Activated naive CD4-positive, alpha-beta T cell (primary cell): ENCODE data around the gene SIMC1.

Source experiments
- DNase-seq, 4 experiments: peaks; one replicate each; lab custom pipeline; 2025; lab: John Stamatoyannopoulos, UW

SIMC1 gene

DNA sequence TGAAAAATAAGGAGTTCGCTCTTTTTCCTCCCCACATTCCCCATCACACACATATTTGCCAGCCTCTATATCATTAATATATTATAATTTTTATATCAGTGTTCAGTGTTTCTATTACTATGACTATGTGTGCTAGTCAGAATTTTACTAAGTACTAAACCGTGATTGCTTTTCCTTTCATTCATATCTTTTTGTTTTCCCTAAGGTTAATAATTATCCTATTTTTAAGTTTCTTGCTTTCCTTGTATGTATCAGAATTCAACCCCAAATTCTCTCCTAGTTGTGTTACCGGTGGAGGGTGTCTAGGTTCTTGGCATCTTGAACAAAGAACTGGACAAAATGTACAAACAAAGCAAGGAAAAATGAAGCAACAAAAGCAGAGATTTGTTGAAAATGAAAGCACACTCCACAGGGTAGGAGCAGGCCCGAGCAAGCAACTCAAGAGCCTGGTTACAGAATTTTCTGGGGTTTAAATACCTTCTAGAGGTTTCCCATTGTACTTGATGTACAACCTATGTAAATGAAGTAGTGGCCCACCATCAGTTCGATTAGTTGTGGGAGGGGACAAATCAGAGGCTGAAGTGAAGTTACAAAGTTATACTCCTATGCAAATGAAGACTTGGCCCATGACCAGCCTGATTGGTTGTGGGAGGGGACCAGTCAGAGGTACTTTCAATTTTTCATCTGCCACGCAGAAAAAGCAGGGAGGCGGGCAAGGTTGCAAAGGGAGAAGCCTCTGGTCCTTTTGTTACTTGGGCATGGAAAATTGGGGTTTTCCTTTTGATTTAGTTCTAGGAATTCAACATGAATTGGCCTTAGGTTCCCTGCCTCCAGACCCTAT is 79.5 kb downstream of the SIMC1 start:
- DNase-seq, result no peak

DNA sequence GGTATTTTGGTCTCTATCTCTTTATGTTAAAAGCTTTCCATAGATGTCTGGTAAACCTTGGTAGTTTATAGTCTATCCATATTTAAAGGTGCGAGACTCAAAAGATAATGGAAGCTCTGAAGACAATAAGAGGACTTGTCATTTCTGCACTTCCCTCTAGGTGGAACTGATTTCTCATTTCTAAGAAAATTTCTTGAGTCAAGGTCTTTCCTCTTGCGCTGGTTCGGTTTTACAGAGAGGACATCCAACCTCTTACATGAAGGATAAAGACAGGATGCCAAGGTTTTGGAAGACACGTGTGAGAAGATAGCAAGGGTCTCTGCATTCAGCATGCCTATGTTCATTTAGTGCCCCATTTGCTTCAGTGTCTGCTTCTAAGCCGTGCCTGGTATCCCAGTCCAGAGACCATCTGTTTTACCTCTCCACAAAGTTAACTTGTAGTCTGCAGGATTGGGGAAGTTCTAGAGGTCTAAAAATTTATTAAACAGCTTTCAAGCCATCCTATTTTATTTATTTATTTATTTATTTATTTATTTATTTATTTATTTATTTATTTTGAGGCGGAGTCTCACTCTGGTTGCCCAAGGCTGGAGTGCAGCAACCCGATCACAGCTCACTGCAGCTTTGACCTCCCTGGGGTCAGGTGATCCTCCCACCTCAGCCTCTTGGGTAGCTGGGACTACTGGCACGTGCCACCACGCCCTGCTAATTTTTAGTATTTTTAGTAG is 81.8 kb downstream of the SIMC1 start:
- no peak for DNase-seq

DNA sequence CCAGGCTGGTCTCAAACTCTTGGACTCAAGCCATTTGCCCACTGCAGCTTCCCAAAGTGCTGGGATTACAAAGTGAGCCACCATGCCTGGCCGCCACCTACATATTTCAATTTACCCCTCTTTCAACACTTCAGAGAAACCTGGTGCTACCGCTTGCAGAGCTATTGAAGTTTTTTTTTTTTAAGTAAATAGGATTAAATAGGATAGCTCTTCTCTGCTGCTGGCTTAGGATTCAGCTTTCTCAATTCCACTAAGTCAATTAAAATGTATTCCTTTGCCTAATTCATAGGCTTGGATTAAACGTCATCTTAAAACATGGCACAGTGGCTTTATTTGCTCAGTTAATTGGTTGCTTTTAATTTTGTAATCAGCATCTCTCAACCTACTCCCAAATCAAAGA is 82.4 kb downstream of the SIMC1 start:
- DNase-seq, result no peak

DNA sequence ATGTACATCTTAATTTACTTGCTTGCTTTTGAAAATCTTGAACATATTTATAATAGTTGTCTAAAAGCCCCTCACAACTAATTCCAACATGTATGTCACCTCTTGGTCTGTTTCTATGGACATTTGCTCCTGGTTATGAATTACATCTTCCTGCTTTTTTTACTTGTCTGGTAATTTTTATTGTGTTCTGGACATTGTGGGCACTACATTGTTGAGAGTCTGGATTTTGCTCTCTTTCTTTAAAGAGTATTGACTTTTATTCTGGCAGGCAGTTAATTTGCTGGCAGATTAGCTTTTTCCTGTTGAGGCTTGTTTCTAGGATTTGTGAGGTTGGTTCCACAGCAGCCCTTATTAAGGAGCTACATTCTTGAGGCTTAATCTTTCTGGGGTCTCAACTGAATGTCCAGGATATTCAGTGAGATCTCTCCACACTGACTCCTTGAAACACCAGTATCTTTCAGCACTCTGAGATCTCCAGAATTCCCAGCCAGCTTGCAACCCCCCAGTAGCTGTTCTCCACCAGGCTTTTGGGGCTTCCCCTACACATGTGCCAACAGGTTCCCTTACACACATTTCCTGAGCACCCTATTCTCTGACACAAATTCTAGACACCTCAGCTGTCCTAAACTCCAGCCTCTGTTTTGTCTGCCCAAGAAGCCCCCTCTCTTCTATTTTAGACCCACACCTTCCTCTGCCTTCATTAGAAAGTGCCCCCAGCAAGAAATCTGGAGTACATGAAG is 96.0 kb downstream of the SIMC1 start:
- DNase-seq, result no peak

DNA sequence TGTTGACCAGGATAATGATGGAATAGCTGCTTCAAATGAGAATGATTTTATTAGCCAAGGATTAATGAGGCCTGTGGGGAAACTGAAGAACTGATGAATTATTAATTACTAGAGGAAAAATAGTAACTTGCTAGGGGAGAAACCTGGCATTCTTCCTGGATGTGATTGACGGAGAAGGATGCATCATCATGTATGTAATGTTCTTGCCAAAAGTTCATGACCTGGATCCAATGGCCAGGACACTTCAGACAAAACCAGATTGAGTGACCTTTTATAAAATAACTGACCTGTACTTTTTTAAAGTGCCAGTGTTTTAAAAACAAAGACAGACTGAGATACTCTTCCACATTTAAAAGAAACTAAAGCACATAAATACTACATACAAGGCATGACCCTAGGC is 99.7 kb downstream of the SIMC1 start:
- no peak for DNase-seq

DNA sequence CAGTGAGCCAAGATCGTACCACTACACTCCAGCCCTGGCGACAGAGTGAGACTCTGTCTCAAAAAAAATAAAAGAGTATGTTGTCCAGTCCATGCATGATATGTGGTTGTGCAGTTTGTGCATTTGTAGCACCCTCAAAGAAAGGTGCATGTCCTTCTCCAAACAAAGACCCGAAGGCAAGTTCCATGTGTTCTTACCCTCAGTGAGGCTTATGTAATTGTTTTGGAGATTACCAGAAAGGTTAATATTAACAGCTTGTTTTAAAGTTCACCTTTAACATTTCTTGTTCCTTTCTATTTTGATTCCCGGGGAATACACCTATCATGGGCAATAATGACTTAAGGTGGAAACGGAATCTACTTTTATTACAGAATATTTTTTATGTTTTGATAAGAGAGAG is 101.1 kb downstream of the SIMC1 start:
- DNase-seq, result no peak

DNA sequence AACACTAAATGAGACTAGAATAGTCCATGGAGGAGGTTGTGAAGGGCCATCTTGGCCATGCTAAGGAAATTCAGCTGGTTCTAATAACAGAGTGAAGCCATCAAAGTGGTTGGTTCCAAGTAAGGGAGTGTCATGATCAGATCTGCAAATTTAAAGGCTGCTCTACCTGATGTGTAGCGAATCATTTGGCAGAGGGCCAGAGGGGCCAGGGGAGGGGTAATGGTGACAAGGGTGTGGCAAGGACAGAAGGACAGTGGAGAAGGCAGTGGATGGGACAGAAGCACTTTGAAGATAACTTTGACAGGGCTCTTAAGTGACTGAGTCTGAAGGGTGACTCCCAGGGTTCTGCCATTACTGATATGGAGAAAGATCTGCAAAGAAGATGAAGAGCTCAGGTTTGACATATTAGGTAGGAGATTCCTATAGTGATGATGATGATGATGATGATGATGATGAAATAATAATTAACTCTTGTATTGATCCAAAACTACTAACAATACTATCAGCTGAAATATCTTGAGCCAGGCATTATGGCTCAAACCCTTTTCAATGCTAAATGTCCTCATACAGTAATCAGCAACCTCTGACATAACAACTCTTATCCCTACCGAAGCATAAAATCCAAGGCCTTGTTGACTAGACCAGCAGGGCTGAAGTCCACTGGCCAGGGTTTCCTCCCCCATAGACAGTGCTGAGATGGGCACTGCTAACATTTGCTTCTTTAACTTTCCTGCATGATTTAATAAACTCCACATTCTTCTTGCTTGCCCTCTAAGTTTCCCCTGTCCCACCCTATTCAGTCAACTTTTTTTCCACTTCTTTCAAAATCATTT is 103.3 kb downstream of the SIMC1 start:
- no peak for DNase-seq

DNA sequence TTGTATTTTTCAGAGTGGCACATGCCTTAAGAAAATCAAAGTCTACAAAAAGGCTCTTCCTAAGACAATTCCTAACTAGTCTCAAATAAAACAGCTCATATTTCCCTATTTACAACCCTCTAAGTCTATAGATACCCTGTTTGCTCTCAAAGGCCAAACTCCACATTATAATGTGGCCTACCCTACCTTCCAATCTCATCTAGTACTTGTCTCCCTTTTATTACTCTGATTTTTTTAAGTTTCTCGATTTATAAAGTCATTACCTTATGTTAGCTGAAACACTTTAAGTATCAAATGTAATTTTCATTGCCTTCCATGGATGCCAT is 103.9 kb downstream of the SIMC1 start:
- no peak for DNase-seq

DNA sequence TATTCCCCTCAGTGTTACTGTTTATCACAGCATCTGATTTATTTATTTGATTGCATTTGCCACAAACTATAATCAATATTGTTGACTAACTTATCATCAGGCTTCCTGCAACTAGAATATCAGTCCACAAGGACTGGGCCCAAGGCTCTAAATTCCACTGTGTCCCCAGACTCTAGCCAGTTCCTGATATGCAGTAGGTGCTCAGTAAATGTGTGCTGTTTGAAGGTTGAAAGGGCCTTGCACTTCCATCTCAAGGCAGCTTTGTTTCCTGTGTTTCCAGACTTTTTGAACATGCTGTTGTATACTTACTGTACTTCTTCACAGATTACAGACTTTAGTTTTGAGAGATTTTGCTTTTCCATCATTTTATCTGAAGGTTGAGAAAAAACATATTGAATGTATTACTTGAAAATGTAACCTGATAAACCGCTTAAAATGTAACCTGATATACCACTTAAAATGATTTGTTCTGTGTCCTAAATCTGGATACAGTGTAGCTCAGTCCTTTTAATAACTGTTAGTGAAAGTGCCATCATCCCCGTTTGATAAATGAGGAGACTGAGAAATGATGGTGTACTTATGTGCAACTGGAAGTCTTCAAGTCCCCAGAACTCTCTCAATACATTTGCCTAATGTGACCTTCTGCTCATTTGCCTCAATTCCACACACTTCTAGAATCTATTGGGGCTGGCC is 104.7 kb downstream of the SIMC1 start:
- no peak for DNase-seq

DNA sequence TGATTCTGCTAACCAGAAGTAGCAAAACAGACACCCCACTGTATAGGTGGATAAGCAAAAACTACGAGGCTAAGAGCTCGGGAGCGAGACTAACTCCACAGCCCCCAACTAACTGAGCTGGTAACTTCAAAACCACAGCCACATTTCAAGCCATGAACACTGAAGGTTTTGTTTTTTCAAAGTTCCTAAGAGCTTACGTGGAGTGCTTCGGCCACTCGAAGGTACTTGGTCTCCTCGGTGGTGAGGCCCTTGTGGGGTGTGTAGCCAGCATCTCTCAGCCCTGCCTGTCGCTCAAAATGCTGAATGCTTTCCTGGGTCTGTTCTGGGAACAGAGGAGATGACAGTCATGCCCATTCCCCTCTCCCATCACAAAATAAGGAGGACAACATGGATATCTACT is 112.2 kb downstream of the SIMC1 start:
- DNase-seq, result no peak

DNA sequence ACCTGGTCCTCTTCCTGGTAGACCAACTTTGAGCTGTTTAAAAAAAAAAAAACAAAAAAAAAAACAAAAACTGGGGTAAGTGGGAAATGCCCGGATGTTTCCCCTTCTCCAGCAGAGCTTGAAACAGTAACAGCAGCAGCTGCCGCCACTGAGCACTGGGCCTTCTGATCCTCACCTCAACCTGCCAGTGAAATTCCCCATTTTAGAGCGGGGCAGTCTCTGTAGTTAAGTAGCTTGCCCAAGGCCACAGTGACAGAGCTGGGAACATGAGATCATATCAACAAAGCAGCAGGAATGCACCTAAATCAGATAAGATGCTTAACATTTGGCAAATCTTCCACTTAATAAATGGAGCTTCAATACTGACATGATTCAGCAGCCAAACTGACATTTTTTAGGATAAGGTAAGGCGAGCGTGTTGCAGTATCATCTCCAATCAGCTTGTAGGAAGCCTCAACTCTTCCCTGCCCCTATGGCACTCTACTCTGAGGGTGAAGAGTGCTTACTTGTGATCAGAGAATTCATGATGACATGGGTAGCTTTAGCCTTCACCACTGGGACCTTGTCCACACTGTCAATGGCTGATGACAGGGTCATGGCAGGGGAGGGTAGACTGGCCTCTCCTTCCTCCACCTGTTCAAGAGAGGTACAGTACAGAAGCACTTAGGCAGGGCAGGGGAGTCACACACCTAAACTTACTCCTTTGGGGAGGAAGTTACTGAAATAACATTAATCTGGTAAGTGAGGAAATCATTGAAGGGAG is 114.1 kb downstream of the SIMC1 start:
- no peak for DNase-seq

DNA sequence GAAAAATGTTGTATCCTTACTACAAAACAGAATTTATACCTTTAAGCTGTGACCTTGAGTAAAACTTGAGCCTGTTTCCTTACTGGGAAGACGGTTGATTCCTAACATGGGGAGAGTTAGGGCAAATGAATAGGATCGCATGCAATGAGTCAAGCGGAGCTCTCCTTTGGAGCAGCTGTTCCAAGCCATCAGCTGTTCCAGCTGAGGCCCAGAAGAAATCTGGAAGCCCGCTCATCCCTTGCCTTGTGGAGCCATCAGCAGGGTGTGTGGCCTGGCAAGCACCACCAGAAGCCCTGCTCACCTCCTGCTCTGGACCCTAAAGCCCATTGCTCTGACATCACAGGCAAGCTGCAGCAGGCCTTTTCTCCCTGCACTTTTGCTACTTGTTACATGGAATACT is 115.3 kb downstream of the SIMC1 start:
- DNase-seq, result no peak

DNA sequence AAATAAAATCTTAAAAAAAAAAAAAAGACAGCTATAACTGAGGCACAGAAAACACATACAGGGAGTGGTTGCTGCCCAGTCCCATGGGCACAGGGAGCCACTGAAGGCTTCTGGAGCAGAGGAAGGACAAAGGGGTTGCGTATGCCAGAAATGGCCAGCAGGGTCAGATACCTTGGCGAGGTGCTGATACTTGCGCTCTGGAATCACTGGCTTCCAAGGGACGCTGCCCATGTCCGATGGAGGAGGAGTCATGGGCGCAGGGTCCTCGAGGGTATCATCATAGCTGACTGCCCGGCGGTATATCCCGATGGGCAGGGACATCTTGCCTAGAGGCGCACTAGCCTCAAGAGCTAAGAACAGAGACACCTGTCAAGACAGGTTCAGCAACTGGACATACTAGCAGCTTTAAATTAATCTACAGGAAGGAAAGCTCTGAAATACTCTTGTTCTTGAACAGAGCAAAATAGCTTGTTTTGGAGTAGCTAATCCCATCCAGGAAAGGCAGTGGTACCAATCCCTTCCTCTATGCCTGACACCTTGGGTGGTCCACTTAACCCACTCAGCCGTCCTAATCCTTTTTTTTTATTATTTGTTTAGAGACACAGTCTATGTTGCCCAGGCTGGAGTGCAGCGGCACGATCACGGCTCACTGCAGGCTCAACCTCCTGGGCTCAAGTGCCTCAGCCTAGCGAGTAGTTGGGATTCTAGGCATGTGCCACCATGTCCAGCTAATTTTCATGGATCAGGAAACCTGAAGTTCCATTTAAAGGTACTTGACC is 117.4 kb downstream of the SIMC1 start:
- DNase-seq, result no peak

DNA sequence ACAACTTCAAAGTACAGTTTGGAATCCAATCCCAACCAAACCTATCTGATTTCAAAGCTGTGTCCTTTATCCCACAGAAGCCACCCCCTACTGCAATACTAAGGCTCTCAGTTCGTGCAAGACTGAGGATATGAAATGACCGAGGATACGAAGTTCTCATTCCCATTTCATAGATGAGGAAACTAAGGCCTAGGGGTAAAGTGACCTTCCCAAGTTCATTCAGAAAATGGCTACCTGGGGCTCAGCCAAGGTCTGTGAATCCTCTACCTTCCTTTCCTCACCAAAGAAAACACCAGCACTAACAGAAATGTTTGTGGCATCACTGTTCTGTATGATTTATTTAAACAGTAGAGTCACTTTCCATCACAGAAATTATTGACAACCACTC is 117.9 kb downstream of the SIMC1 start:
- DNase-seq, result no peak

DNA sequence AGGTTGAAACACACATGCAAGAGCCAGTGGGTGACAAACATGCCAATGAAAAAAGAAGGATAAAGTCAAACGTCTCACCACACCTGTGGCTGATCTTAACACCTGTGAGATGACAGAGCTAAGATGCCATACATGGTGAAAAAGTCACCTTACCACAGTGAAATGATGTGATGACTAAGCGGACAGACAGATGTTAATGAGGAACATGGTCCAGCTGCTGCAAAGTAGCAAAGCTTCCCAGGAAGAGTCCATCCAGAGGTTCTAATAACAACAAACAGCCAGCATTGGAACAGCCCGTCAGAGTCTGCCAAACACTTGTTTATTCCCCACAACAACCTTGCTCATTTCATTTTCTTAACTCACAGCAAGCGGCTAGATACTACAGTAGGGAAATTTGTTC is 121.4 kb downstream of the SIMC1 start:
- DNase-seq, result no peak

DNA sequence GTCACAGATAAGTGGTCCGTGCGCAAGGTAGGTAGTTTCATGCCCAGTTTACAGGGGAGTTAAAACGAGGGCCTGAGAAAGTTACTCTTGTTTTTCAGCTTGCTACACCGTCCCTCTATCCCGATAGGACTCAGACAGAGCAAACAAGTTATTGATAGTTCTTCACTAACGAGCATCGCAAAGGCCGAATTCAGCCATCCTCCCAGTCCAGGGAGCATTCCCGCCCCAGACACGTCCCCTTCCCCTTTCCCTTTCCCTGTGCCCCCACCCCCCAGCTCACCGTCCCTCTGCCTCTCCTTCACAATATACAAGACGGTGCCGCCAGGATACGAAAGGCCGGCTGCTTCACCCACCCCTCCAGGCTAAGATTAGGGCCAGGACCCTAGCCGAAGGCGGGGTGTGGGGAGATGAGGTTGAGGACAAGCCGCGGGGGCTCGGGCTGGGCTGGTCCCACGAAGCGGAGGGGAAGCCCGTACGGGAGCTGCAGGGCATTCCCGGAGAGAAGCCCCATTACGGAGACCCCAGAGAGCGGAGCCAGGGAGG is 122.7 kb downstream of the SIMC1 start:
- DNase-seq, result no peak

DNA sequence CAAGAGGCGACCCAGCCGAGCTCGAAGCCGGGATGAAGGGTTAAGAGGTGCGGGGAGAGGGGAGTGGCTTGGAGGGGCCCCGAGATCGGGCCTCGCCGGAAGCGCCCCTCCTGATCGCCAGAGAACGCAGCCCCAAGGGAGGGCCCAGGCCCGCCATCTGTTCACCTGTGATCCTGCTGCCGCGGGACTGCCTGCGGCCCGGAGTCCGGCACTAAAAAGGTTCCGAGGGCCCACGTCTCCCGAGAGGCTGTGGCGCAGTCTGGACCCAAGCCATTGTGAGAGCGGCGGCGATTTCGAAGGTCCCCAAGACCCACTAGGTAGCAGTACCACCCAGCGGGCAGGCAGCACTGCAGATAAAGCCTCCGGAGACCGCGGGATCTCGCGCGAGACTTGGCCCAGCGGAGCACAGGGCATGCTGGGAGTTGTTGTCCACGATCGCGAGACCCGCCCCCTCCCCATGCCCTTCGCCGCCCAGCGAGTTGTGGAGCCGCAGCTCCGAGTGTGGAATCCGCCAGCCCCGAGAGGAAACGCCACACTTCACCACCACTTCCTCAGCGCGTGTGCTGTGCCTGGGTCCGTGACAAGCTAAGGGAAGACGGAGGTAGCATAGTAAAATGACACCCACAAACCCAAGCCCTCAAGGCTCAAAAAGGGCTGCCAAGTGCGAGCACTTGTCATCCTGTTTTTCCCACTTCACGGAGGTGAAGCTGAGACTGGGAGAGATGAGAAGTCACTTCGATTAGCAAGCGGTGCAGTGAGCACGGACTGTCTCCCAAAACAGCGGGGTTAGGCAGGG is 123.4 kb downstream of the SIMC1 start, which contains the start of gene KIAA1191:
Gene KIAA1191 (minus strand): TSS at position 328 of the 796 bp plus-strand sequence. CDS start 2,256 bp downstream, outside the sequence.
- peak; percentile 75 to 92 (median 86) for DNase-seq

DNA sequence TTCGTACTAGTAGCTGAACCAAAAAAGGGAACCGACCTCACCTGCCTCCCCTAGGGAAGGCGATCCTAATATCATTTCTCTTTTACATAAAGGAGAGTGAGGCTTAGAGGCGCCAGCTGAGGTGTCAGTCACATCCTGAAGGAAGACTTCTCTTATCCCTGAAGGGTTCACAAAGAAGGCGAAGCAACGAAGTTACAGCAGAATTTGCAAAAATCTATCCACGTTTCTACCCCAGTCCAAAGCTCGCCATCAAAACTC is 123.9 kb downstream of the SIMC1 start:
- no peak for DNase-seq

DNA sequence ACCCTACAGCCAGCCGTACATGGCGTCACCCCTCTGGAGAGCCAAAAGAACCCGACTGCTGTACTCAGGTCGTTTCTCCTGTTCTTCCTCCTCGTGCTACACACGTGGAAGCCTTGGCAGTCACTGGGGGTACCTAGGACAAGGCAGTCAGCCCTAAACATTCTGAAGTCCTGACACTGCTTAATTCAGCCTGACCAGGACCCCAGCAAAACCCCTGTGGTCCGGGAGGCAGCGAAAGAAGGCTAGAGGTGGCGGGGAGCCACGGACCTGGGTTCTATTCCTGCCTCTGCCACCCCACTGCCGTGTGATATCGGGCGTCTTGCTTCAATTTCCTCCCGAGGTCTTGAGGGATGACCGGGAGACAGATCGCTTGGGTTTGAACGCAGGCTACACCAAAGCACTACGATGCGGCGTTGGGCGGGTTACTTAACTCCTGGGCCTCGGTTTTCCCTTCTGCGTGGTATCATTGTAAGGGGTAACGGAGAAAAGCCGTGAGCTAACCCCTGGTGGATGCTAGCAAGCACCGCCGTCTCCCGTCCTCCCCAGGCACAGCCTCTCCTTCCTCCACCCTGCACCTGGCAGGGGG is 126.6 kb downstream of the SIMC1 start:
- peak in 1 of 4 experiments; percentile 15 for DNase-seq
